ENCODE measurements around the gene WSB1.

Gene WSB1

DNA sequence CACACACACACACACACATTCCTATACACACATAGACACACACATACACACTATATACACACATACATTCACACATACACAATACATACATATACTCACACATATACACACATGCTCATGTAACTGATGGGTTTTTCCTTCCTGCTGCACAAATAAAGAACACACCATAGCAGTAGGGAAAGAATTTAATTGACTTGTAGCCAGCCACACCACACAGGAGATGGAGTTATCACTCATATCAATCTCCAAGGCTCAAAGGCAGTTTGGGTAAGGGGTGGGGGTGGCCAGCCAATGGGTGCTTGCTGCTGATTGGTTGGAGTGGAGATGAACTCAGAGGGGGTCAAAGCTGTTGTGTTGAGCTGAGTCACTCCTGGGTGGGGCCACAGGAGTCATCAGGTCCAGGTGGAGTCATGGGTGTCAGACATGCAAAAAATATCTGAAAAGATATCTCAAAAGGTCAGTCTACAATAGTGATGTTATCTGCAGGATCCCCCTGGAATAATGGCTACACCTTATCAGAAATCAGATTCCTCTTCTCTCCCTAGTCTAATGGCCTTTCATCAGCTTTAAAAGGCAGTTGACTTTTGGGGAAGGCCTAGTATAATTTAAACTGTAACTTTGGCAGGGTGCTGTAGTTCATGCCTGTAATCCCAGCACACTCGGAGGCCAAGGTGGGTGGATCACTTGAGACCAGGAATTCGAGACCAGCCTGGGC is 46.1 kb downstream of the WSB1 start:
- no peak for DNase-seq

DNA sequence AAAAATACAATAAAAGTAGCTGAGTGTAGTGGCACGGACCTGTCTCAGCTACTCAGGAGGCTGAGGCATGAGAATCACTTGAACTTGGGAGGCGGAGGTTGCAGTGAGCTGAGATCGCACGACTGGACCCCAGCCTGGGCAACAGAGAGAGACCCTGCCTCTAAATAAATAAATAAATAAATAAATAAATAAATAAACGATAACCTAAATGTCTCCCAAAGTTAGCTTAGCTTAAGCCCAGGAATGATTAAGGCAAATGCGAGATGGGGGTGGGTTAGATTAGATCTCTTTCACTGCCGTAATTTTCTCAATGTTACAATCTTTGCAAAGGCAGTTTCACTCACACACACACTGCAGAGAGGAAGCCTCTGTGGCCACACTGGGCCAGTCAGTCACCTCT is 46.7 kb downstream of the WSB1 start:
- DNase-seq, result no peak

DNA sequence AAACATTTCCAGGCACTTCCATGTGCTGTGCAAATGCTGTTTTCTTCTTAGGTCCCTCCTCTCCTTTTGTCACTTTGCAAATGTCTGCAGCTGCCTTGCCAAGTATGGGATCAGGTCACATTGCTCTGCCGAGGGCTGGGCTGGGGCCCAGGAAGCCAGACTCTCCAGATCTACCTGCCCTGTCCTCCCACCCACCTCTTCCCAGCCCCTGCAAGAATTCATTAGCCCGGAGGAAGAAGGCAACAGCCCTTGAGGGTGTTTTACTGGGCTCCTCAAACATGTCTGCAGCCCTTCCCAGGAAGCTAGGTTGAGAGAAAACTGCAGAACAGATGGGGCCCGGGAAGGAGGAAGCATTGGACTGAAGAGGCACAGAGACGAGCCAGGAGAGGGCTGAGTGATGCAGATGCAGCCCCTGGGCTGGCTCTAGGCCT is 47.1 kb downstream of the WSB1 start:
- DNase-seq, result no peak

DNA sequence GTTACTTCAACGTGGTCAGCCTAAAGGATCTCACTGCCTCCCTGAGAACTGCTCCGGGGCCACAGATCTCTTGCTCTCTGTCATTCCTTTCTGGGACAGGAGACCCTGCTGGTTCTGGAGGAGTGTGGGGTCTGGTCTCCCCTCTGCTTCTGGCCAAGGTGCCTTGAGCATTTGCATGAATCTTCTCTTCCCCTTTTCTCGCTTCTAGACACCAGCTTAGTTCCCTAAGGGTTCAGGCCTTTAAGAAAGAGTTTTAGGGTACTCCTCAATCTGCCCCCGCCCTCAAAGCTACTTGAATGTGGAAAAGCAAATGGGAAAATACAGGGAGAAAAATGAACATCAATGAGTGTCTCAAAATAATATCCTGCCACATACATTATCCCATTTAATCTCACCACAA is 48.1 kb downstream of the WSB1 start:
- no peak for DNase-seq

DNA sequence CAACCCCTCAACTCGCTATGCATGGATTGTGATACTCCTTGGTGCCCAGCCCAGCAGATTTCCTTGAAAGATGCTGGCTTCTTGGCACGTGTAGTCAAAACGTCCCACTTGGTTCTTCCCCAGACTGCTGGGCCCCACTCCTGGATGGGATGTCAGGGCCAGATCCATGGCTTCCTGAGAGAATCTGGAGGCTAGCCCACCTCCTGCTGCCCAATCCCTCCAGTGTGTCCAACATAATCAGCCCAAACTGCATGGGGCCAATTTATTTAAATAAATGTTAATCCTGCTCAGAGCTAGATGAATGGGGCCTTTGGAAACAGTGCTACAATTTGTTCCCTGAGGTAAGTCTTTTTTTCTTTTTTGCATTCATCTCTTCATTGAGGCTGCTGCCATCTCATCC is 49.4 kb downstream of the WSB1 start:
- DNase-seq, result no peak

DNA sequence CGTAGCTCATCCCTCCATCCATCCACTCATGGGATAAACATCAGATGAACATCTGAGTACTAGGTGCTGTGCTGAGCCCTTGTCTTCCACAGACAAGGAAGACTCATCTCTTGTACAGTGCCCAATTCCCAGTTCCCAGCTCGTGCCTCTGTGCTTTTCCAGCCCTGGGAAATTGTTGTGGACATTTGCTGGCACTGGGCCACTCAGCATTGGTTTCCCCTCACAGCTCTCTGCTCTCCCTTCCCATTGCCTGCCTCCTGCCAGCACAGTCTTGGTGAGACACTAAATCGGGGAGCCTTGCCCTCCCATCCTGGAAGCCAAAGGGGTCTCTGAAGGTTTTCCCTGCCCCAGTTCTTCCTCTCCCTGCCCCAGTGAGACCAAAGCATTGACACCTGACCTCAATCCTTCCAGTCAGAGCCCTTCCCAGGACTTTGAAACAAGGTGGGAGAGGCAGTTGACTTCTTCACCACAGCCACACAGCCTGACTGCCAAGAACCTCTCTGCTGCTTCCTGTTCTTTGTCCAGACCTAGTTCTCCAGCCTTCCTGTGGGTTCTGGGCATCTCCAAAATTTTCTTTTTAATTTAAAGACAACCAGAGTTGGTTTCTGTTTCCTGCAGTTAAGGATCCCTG is 50.2 kb downstream of the WSB1 start:
- no peak for DNase-seq

DNA sequence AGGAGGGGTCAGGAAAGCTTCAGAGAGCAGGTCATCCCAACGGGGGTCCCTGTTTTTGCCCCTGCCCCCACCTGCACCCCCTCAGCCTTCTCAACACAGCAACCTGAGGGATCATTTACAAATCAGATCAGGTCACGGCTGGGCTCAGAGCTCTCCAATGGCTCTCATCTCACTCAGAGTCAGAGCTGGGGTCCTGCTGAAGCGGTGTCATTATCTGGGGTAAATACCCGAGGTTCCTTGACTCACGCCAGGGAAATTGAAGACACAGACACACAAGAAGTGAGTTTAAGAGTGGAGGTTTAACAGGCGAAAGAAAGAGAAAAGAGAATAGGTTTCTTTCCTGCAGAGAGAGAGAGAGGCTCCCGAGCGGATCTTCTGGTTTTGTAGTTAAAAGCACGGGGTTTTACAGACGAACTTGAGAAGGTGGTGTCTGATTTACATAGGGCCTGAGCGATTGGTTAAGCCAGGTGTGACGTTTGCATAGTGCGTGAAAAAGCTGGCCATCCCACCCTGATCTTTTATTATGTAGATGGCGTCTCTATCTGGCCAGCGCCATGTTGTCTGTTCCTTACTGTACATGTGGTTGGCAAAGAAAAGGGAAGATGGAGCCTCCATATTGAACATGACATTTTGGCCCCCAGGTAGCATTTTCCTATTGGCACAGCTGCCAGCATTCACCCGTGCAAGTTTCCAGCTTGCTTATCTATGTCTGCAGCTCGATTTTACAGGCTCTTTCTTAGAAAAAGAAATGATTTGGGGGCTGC is 51.4 kb downstream of the WSB1 start:
- no peak for DNase-seq

DNA sequence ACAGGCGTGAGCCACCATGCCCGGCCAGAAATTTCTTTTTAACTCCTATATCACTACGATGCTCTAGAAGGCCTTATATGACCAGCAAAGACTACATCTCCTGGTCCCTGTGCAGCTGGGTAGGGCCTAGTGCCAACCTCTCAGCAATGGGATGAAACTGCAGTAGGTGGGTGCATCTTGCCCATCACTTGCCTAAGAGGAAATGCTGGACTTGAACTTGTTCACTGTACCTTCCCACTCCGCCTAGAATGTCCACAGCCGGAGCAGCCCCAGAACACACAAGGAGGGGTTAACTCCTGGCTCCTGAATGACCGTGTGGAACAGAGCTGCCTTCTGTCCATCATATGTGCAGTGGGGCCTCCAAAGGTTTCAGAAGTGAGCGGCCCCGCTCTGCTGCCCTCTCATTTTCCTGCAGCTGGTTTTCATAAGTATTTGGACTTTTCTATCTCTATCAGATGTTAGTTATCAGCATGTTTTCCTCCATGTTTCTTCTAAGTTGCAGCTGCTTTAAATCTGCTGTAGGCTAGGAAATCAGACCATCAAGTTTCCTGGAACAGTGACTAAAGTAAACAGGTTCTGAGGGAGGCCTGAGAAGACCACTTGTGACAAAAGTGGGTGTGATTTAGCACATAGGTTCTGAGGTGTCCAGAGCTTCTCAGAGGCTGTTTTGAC is 52.5 kb downstream of the WSB1 start:
- no peak for DNase-seq

DNA sequence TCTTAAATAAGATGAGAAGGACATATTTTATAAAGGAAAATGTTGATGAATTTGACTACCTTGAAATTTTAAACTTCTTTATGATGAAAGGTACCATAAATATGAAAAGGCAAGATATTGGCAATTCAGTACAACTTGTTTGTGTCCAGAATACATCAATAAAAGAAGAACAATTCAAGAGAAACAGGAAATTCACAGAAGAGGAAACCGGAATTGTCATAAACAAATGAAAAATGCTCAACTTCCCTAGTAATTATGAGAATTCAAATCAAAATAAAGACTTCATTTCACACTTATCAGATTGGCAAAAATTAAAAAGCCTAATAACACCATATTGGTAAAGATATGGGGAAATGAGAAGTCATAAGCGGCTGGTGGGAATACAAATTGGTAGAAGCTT is 54.3 kb downstream of the WSB1 start:
- no peak for DNase-seq

DNA sequence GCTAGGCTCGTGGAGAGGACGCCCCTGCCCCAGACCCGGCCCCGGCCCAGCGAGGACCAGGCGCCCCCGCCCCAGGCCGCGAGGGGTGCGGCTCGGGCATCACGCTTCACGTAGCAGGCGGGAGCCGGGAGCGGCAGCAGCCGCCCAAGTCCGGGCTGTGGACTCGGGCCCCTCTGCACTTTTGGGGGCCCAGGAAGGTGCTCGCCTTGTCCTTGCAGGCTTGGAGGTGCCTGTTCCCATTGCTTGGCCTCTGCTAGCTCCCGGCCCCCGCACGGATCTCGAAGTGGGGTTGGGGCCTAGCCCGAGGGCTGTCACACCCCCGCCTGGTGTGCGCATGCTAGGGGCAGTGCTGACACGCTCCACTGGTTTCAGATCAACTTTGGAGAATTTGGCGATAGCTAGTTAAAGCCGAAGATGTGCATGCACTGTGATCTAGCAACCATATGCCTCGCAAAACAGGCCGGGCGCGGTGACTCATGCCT is 55.7 kb downstream of the WSB1 start:
- DNase-seq, result peak; percentile 74

DNA sequence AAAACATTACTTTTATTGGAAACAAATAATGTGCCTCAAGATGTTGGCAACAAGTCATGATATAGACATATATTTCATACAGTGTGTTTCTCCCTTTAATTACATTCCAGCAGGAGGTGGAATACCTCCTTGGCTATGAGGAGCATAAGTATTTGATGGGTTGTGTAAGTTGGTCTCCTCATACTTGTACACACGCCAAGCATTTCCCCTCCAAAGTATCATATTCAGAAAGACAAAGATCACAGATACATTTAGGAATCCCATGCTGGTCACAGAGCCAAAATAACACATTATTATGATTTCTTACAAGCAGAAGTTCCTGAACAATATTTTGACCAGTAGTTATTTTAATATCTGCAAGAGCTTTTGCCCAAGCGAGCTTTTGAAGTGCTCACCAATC is 57.8 kb downstream of the WSB1 start:
- peak; percentile 30 for DNase-seq

DNA sequence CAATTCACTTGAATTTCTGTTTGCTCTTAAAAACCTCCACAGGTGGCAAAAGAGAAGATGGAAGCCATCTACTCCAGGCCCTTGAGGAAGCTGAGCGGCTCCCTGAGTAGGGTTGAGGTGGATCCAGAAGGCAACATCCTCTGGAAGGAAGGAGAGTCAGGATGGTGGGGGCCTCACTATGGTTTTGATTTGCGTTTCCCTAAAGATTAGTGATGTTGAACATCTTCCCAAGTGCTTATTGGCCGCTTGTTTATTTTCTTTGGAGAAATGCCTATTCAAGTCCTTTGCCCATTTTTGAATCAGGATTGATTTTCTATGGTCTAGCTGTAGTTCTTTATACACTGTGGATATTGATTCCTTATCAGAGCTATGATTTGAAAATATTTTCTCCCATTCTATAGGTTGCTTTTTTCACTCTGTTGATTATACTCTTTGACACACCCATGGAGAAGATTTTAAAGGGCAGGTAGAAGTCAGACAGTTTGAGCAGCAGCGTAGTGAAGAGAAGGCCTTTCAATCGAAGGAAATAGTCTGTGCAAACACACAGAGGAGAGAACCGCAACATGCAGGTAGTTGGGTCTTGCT is 58.6 kb downstream of the WSB1 start:
- DNase-seq, result no peak

DNA sequence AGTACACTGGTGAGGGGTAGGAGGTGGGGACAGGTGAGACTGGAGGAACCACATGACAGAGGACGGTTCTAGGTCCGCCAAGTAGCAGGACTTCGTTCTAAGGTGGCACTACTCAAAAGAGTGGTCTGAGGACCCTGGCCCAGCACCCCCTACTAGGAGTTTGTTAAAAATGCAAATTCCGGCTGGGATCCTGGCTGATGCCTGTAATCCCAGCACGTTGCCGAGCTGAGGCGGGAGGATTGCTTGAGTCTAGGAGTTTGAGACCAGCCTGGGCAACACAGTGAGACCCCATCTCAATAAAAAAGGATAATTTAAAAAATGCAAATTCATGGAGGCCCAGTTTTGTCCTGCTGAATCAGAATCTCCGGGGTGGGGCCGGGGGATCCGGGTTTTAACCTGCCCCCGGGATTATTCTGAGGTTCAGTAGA is 59.1 kb downstream of the WSB1 start:
- no peak for DNase-seq

DNA sequence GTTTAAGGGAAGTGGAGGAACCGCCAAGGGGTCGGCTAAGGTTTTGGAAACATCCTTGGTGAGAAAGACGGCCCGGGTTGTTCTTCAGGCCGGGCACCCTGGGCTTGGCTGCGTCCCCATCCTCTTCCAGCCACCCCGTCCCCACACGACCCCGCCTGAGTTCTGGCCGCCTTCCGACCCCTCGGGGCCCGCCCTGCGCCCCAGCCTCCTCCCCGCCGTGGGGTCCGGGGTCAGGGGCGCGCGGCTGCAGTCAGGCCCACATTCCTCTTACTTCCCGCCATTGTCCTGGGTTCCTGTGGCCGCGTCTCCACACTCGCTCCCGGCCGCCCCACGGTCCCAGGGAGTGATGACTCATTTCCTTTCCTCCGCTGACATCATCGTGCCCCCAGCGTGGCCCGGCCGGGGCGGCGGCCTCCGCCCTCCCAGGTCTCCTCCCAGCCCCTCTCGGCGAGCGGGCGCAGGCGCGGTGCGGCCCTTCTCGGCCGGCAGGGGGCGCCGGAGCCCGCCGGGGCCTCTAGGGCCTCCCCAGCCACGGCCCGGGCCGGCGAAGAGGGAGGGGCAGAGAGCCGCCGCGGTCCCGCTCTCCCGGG is 59.6 kb downstream of the WSB1 start:
- peak; percentile 97 for DNase-seq

DNA sequence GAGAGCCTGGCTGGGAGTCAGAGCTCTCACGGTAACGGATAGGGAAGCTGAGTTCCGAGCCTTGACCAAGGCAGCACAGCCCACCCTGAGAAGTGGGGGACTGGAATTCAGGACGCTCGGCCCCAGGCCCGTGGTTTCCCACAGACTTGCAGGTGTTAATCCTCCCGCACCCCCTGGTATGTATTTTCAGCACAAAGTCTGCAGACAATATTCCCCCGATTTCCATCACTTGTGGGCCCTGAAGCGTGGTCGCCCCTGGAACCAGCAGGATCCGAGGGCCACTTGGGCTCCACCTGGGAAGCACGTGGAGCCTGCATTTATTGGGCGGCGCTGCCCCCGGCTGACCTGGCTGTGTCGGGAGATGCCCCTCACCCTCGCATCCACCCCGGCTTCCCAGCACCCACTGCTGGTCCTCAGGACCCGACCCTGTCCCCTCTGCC is 60.2 kb downstream of the WSB1 start:
- no peak for DNase-seq

DNA sequence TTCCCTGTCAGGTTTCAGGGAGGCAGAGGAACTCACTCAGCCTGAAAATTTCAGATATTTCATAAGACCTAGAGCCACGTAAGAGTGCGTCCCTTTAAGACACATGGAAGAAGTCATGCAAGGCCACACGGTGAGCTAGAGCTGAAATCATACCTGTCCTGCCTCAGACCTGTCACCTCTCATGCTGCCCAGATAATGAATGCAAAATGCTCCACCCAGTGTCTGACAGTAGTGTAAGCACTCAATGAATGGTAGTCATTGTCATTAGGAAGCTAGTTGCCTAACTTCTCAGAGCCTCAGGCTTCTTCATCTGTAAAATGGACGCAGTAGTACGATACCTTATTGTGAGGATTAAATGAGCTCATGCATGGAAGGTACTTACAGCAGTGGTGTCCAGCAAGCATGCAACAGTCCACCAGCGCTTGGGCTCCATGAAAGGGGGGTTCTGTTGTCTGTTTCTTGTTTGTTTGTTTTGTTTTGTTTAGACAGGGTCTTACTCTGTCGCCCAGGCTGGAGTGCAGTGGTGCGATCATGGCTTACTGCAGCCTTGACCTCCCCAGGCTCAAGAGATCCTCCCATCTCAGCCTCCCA is 60.7 kb downstream of the WSB1 start:
- DNase-seq, result no peak

DNA sequence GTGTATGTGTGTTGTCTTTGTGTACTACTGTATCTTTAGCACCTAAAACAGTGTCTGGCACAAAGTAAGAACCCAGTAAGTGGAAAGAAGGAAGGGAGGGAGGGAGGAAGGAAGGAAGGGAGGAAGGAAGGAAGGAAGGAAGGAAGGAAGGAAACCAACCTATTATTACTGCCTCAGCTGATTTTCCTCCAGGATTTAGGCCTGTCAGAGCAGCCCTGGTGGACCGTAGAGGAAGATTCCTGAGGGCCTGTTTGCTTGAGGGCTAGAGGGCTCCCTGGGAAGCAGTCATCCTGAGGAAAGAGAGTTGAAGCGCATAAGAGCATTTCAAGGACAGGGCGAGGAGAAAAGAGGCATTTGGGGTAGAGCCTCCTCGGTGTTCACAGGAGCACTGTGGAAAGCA is 61.5 kb downstream of the WSB1 start:
- DNase-seq, result no peak

DNA sequence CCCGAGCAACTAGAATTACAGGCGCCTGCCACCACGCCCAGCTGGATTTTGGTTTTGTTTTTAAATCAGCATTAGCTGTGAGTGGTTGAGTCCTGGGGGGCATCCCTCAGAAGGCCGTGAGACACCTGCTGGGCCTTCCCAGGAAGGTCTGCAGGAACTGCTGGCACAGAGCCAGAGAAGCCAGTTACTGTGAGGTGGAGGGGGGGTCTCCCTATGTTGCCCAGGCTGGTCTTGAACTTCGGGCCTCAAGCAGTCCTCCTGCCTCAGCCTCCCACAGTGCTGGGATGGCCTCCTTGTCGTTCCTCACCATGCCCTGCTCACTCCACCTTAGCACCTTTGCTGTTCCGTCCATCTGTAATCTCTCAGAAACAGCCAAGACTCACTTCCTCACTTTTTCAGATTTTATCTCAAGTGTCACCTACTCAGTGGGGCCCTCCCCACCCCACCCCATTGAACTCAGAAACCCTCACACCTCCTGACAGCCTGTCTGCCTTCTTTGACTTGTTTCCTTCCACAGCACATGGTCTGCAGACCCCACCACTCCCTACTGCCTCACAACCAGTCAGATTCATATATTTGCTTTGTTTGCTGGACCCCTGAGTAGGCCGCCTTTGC is 62.3 kb downstream of the WSB1 start:
- DNase-seq, result no peak

DNA sequence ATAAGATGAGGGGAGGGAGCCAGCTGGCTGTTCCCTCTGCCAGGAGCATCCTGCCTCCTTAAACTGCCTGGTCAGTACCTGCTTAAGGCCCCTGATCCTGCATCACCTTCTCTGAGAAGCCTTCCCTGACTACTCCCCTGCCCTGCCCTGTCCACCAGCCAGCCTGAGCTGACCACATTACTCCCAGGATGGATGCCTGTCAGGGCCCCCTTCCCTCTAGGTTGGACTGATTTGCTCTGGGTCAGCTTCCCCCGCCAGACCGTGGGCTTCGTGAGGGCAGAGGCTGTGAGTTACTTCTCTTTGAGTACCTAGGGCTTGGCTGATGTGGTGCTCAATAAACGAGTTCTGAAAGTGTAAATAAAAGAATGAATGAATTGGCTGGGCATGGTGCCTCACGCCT is 63.3 kb downstream of the WSB1 start:
- no peak for DNase-seq

DNA sequence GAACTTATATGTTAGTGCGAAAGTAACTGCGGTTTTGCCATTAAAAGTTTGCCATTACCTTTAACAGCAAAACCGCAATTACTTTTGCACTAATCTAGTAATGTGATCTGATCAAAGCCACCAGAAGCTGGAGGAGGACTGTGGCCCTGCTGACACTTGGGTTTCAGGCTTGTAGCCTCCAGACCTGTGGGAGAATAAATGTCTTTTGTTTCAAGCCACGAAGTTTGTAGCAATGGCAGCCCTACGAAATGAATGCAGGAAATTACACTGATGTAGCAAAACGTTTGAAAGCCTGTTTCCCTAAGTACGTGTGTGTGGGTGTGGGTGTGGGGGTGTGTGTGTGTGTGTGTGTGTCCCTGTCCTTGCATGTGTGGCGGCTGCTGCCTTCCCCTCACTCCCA is 66.6 kb downstream of the WSB1 start:
- no peak for DNase-seq

DNA sequence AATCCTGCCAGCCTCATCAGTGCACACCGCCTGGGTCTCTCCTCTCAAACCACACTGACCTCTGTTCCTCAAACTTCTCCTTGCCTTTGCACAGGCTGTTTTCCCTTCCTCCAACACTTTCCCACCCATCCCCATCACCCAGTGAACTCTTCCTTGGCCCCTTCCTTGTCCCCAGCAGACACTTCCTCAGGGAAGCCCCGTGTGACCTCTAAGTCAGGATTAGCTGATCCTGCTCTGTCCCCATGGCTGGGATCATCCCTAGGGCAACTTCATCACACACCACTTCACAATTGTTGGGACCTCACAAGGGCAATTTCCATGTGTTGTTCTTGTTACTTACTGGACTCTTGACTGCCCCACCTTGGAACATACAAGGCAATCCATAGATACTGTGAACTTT is 67.8 kb downstream of the WSB1 start:
- no peak for DNase-seq

DNA sequence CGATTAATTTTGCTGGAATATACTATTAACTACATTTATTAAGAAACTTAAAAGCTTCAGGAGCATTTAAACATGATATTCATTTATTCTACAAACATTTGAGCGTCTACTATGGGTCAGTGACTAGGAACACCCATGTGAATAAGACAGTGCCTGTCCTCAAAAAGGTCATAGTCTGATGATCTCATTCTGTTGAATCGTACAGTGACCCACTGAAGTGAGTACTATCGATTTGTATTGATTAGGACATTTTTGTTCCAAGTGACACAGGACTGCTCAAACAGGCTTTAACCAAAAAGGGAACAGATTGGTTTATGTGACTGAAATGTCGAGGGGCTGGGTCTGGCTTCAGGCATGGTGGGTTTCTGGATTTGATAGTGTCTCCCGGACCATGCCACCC is 68.6 kb downstream of the WSB1 start:
- no peak for DNase-seq
